ENCODE measurements around the gene DKK2. TPM values are rescaled to one million over a fixed set of nuclear protein-coding genes. Genes with fewer than 3 reads are reported as not detected.

Gene DKK2
- total and polyA plus RNA-seq, 9 of the 15 experiments (the other 6 are each of a cell fraction or from before 2014, with no cell fraction given) = not detected

DNA sequence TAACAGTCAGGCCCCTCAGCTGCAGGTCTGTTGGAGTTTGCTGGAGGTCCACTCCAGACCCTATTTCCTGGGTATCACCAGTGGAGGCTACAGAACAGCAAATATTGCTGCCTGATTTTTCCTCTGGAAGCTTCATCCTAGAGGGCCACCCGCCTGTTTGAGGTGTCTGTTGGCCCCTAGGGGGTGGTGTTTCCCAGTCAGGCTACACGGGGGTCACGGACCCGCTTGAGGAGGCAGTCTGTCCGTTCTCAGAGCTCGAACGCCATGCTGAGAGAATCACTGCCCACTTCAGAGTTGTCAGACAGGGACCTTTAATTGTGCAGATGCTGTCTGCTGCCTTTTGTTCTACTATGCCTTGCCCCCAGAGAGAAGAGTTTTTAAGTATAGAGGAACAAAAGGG, 160.8 kb downstream of the DKK2 start:
- Histone ChIP-seq H3K4me3 (no peak overlapping the region), H3K36me3 (ENCODE audit: control insufficient read depth, insufficient read depth, low read length) (no peaks in the 10 kb centered on the region), H3K79me2 (ENCODE audit: control insufficient read depth, insufficient read depth, low read length) (no peaks in the 10 kb centered on the region), H2AFZ (ENCODE audit: low read depth, low read length) (no peak overlapping the region), H4K20me1 (replicated peaks; ENCODE audit: control insufficient read depth, insufficient read depth, low read length) (no peaks in the 10 kb centered on the region), H3K9ac (ENCODE audit: insufficient read depth in 1 of 2, low read depth in 2 of 2, low read length in 2 of 2) (no peak overlapping the region), H3K9me1 (ENCODE audit: control insufficient read depth, insufficient read depth, low read length) (no peaks in the 10 kb centered on the region), H3K27ac (ENCODE audit: extremely low read depth, low read depth, low read length) (no peak overlapping the region), H3K27me3 (ENCODE audit: control insufficient read depth in 2 of 2, insufficient read depth in 2 of 2, low read length in 2 of 2) (no peaks in the 10 kb centered on the region), H3K4me1 (replicated peaks in 1 of 2; ENCODE audit: control insufficient read depth in 2 of 2, insufficient read depth in 2 of 2, low read length in 2 of 2) (no peaks in the 10 kb centered on the region), H3K4me2 (ENCODE audit: insufficient read depth, low read length) (no peak overlapping the region), H3K9me3 (replicated peaks; ENCODE audit: control insufficient read depth, insufficient read depth, low read depth, low read length) (0 out of 2 replicates have a peak, but pooled peaks cover 2% of the 10 kb centered on the region)
- 0% methylated on average over 7 of the region's 7 CpGs for WGBS (ENCODE audit: insufficient coverage, low coverage, missing lambda C conversion rate)
- no peak for ATAC-seq
- intact Hi-C loops (cut with micrococcal nuclease) = no loop called here
- ChIA-PET POLR2A (no interaction called here), CTCF (ENCODE audit: low intra/inter-chr PET ratio) (no interaction called here)
- DNase-seq (ENCODE audit: extremely low read depth in 1 of 4, low spot score in 3 of 4) = no peak
- BruUV-seq (replicated peaks) = no TSS peak
- FAIRE-seq = no peak
- in situ Hi-C loops (cut with MboI) = no loop called here
- TF ChIP-seq KHSRP (IDR thresholded peaks at IDR 0.05) (no peak), SMARCB1 (IDR thresholded peaks at IDR 0.05; ENCODE audit: insufficient read length, low read depth) (no peak), SNIP1 (IDR thresholded peaks at IDR 0.05; ENCODE audit: low read depth) (no peak), SMAD1 (IDR thresholded peaks at IDR 0.05; ENCODE audit: low read depth, low read length, partially characterized antibody) (no peak), ZNF668 (CRISPR knock-in tag; IDR thresholded peaks at IDR 0.05) (no peak), POLR2H (tag; IDR thresholded peaks at IDR 0.05; ENCODE audit: low read depth) (no peak), SP1 (CRISPR knock-in tag; IDR thresholded peaks at IDR 0.05) (no peak), NFATC3 (IDR thresholded peaks at IDR 0.05) (no peak), CHD4 (IDR thresholded peaks at IDR 0.05; ENCODE audit: insufficient read depth, insufficient replicate concordance, low read depth, low read length, poor library complexity, severe bottlenecking) (no peak), HLTF (IDR thresholded peaks at IDR 0.05) (no peak), ASH1L (IDR thresholded peaks at IDR 0.05; ENCODE audit: borderline replicate concordance, low read depth, partially characterized antibody) (no peak), HDAC6 (IDR thresholded peaks at IDR 0.05; ENCODE audit: low read depth, low read length) (no peak), DPF2 (IDR thresholded peaks at IDR 0.05) (no peak), POLR3G (IDR thresholded peaks at IDR 0.05; ENCODE audit: extremely low read depth, insufficient read length, insufficient replicate concordance) (no peak), RBM17 (IDR thresholded peaks at IDR 0.05; ENCODE audit: borderline replicate concordance, low read depth, low read length) (no peak)
- TF ChIP-seq, protein P1, sequence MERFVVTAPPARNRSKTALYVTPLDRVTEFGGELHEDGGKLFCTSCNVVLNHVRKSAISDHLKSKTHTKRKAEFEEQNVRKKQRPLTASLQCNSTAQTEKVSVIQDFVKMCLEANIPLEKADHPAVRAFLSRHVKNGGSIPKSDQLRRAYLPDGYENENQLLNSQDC (CRISPR knock-in tag; IDR thresholded peaks at IDR 0.05) = no peak
- TF ChIP-seq, protein P2, sequence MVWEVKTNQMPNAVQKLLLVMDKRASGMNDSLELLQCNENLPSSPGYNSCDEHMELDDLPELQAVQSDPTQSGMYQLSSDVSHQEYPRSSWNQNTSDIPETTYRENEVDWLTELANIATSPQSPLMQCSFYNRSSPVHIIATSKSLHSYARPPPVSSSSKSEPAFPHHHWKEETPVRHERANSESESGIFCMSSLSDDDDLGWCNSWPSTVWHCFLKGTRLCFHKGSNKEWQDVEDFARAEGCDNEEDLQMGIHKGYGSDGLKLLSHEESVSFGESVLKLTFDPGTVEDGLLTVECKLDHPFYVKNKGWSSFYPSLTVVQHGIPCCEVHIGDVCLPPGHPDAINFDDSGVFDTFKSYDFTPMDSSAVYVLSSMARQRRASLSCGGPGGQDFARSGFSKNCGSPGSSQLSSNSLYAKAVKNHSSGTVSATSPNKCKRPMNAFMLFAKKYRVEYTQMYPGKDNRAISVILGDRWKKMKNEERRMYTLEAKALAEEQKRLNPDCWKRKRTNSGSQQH (CRISPR knock-in tag; IDR thresholded peaks at IDR 0.05) = no peak
- TF ChIP-seq, protein P3, sequence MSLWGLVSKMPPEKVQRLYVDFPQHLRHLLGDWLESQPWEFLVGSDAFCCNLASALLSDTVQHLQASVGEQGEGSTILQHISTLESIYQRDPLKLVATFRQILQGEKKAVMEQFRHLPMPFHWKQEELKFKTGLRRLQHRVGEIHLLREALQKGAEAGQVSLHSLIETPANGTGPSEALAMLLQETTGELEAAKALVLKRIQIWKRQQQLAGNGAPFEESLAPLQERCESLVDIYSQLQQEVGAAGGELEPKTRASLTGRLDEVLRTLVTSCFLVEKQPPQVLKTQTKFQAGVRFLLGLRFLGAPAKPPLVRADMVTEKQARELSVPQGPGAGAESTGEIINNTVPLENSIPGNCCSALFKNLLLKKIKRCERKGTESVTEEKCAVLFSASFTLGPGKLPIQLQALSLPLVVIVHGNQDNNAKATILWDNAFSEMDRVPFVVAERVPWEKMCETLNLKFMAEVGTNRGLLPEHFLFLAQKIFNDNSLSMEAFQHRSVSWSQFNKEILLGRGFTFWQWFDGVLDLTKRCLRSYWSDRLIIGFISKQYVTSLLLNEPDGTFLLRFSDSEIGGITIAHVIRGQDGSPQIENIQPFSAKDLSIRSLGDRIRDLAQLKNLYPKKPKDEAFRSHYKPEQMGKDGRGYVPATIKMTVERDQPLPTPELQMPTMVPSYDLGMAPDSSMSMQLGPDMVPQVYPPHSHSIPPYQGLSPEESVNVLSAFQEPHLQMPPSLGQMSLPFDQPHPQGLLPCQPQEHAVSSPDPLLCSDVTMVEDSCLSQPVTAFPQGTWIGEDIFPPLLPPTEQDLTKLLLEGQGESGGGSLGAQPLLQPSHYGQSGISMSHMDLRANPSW (CRISPR knock-in tag; IDR thresholded peaks at IDR 0.05) = no peak
- TF ChIP-seq, protein P4, sequence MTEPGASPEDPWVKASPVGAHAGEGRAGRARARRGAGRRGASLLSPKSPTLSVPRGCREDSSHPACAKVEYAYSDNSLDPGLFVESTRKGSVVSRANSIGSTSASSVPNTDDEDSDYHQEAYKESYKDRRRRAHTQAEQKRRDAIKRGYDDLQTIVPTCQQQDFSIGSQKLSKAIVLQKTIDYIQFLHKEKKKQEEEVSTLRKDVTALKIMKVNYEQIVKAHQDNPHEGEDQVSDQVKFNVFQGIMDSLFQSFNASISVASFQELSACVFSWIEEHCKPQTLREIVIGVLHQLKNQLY (CRISPR knock-in tag; conservative IDR thresholded peaks at IDR 0.05) = no peak
